ENCODE measurements around the gene NAGPA. TPM values are rescaled to one million over a fixed set of nuclear protein-coding genes. Genes with fewer than 3 reads are reported as not detected.

The NAGPA gene
- total RNA-seq, 1 experiment from 2014 or later: 12.5 TPM

DNA sequence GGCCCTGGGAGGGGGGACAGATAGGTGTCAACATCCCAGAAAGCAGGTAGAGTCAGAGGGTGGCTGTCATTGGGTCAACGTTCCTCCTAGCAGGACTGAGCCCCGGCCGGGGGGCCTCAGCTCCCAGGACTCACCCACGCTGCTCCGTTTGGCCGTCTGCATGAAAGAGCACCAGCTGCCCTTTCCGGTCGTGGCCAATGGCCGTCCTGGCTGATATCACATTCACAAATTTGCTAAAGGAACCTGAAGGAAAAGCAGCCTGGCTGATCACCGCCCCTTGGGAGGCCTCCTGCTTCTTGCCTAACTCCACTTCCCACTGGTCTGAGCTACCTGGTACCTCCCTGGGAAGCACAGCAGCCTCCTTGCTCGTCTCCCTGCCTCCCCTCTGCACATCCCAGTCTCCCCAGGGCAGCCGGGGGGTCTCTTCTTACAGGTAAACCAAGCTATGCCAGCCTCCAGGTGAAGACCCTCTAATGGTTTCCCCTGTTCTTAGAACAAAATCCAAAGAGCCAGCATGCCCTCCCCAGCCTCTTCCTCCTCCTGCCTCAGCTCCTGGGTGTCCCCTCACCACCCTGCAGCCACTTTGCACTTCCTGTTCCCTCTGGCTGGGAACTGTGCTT is 3.4 kb downstream of the NAGPA start:
- ATAC-seq (no peak), DNase-seq (ENCODE audit: low spot score) (no peak)
- Mint-ChIP-seq H3K36me3 (no peaks in the 10 kb centered on the region), H3K4me3 (no peak overlapping the region), H3K9me3 (no peaks in the 10 kb centered on the region), H3K4me1 (peaks cover 9% of the 10 kb centered on the region), H3K27ac (no peak overlapping the region), H3K27me3 (ENCODE audit: low read depth) (no peaks in the 10 kb centered on the region)
- POLR2A ChIA-PET: interaction anchor here (0.6 kb wide), 1 partner anchor 77 kb away, joined by 3 read pairs; no protein-coding TSS in a partner anchor
- TF ChIP-seq, protein P1, sequence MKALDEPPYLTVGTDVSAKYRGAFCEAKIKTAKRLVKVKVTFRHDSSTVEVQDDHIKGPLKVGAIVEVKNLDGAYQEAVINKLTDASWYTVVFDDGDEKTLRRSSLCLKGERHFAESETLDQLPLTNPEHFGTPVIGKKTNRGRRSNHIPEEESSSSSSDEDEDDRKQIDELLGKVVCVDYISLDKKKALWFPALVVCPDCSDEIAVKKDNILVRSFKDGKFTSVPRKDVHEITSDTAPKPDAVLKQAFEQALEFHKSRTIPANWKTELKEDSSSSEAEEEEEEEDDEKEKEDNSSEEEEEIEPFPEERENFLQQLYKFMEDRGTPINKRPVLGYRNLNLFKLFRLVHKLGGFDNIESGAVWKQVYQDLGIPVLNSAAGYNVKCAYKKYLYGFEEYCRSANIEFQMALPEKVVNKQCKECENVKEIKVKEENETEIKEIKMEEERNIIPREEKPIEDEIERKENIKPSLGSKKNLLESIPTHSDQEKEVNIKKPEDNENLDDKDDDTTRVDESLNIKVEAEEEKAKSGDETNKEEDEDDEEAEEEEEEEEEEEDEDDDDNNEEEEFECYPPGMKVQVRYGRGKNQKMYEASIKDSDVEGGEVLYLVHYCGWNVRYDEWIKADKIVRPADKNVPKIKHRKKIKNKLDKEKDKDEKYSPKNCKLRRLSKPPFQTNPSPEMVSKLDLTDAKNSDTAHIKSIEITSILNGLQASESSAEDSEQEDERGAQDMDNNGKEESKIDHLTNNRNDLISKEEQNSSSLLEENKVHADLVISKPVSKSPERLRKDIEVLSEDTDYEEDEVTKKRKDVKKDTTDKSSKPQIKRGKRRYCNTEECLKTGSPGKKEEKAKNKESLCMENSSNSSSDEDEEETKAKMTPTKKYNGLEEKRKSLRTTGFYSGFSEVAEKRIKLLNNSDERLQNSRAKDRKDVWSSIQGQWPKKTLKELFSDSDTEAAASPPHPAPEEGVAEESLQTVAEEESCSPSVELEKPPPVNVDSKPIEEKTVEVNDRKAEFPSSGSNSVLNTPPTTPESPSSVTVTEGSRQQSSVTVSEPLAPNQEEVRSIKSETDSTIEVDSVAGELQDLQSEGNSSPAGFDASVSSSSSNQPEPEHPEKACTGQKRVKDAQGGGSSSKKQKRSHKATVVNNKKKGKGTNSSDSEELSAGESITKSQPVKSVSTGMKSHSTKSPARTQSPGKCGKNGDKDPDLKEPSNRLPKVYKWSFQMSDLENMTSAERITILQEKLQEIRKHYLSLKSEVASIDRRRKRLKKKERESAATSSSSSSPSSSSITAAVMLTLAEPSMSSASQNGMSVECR (CRISPR knock-in tag; IDR thresholded peaks at IDR 0.05; ENCODE audit: borderline replicate concordance): no peak
- TF ChIP-seq, protein P2, sequence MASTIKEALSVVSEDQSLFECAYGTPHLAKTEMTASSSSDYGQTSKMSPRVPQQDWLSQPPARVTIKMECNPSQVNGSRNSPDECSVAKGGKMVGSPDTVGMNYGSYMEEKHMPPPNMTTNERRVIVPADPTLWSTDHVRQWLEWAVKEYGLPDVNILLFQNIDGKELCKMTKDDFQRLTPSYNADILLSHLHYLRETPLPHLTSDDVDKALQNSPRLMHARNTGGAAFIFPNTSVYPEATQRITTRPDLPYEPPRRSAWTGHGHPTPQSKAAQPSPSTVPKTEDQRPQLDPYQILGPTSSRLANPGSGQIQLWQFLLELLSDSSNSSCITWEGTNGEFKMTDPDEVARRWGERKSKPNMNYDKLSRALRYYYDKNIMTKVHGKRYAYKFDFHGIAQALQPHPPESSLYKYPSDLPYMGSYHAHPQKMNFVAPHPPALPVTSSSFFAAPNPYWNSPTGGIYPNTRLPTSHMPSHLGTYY (CRISPR knock-in tag; IDR thresholded peaks at IDR 0.05): no peak
- TF ChIP-seq, protein P3, sequence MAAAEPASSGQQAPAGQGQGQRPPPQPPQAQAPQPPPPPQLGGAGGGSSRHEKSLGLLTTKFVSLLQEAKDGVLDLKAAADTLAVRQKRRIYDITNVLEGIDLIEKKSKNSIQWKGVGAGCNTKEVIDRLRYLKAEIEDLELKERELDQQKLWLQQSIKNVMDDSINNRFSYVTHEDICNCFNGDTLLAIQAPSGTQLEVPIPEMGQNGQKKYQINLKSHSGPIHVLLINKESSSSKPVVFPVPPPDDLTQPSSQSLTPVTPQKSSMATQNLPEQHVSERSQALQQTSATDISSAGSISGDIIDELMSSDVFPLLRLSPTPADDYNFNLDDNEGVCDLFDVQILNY (CRISPR knock-in tag; IDR thresholded peaks at IDR 0.05): no peak
- no peak for TF ChIP-seq OVOL2 (CRISPR knock-in tag; IDR thresholded peaks at IDR 0.05; ENCODE audit: borderline replicate concordance)
- no peak for TF ChIP-seq NFATC4 (CRISPR knock-in tag; IDR thresholded peaks at IDR 0.05)
- no peak for TF ChIP-seq SMAD3 (CRISPR knock-in tag; IDR thresholded peaks at IDR 0.05; ENCODE audit: borderline replicate concordance)
- no peak for TF ChIP-seq GRHL2 (CRISPR knock-in tag; IDR thresholded peaks at IDR 0.05; ENCODE audit: insufficient replicate concordance, severe bottlenecking)
- TF ChIP-seq, protein P4, sequence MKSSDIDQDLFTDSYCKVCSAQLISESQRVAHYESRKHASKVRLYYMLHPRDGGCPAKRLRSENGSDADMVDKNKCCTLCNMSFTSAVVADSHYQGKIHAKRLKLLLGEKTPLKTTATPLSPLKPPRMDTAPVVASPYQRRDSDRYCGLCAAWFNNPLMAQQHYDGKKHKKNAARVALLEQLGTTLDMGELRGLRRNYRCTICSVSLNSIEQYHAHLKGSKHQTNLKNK (CRISPR knock-in tag; IDR thresholded peaks at IDR 0.05): no peak
- no peak for TF ChIP-seq ETV6 (CRISPR knock-in tag; IDR thresholded peaks at IDR 0.05)
- TF ChIP-seq TEAD4 (CRISPR knock-in tag; IDR thresholded peaks at IDR 0.05): no peak
- TF ChIP-seq TCF7 (CRISPR knock-in tag; IDR thresholded peaks at IDR 0.05; ENCODE audit: low read depth): no peak
- TF ChIP-seq, protein P5, sequence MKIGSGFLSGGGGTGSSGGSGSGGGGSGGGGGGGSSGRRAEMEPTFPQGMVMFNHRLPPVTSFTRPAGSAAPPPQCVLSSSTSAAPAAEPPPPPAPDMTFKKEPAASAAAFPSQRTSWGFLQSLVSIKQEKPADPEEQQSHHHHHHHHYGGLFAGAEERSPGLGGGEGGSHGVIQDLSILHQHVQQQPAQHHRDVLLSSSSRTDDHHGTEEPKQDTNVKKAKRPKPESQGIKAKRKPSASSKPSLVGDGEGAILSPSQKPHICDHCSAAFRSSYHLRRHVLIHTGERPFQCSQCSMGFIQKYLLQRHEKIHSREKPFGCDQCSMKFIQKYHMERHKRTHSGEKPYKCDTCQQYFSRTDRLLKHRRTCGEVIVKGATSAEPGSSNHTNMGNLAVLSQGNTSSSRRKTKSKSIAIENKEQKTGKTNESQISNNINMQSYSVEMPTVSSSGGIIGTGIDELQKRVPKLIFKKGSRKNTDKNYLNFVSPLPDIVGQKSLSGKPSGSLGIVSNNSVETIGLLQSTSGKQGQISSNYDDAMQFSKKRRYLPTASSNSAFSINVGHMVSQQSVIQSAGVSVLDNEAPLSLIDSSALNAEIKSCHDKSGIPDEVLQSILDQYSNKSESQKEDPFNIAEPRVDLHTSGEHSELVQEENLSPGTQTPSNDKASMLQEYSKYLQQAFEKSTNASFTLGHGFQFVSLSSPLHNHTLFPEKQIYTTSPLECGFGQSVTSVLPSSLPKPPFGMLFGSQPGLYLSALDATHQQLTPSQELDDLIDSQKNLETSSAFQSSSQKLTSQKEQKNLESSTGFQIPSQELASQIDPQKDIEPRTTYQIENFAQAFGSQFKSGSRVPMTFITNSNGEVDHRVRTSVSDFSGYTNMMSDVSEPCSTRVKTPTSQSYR (CRISPR knock-in tag; IDR thresholded peaks at IDR 0.05): no peak
- TF ChIP-seq NR1H2 (CRISPR knock-in tag; IDR thresholded peaks at IDR 0.05): no peak
- CTCF ChIA-PET: interaction anchor here (1.4 to 1.6 kb wide), 2 partner anchors 28 to 72 kb away, joined by 3 to 4 read pairs; partner anchors contain the start of gene SEC14L5

DNA sequence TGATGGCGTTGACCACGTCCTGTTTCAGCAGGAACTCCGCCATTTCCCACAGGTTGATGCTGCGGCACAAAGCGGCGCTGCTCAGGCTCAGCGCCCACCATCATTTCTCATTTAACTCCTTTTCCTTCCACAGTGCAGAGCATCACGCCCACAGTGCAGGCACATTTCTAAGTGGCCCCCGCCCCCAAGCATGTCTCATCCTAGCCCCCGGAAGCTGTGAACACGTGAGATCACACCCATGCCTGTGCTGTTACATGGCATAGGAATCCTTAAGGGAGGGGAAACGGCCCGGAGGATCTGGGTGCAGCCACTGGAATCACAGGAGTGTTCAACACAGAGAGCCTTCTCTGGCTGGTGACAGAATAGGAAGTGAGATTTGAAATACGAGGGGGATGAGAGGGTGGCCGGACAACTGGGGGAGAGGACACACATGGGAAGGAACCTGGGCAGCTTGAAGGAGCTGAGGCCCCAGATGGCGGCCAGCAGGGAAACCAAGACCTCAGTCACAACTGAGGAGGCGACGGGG is 4.7 kb downstream of the NAGPA start:
- no peaks in the 10 kb centered on the region for H3K9me3 Mint-ChIP-seq
- TF ChIP-seq OVOL2 (CRISPR knock-in tag; IDR thresholded peaks at IDR 0.05; ENCODE audit: borderline replicate concordance) (no peak), MXD4 (CRISPR knock-in tag; IDR thresholded peaks at IDR 0.05; ENCODE audit: borderline replicate concordance) (no peak), HMGA2 (CRISPR knock-in tag; IDR thresholded peaks at IDR 0.05) (no peak), TEAD1 (CRISPR knock-in tag; IDR thresholded peaks at IDR 0.05) (no peak)
- TF ChIP-seq, protein P6, sequence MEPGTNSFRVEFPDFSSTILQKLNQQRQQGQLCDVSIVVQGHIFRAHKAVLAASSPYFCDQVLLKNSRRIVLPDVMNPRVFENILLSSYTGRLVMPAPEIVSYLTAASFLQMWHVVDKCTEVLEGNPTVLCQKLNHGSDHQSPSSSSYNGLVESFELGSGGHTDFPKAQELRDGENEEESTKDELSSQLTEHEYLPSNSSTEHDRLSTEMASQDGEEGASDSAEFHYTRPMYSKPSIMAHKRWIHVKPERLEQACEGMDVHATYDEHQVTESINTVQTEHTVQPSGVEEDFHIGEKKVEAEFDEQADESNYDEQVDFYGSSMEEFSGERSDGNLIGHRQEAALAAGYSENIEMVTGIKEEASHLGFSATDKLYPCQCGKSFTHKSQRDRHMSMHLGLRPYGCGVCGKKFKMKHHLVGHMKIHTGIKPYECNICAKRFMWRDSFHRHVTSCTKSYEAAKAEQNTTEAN (CRISPR knock-in tag; IDR thresholded peaks at IDR 0.05): no peak
- TF ChIP-seq, protein P7, sequence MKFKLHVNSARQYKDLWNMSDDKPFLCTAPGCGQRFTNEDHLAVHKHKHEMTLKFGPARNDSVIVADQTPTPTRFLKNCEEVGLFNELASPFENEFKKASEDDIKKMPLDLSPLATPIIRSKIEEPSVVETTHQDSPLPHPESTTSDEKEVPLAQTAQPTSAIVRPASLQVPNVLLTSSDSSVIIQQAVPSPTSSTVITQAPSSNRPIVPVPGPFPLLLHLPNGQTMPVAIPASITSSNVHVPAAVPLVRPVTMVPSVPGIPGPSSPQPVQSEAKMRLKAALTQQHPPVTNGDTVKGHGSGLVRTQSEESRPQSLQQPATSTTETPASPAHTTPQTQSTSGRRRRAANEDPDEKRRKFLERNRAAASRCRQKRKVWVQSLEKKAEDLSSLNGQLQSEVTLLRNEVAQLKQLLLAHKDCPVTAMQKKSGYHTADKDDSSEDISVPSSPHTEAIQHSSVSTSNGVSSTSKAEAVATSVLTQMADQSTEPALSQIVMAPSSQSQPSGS (CRISPR knock-in tag; IDR thresholded peaks at IDR 0.05; ENCODE audit: borderline replicate concordance, low read depth): no peak
- no peaks in the 10 kb centered on the region for H3K27me3 Mint-ChIP-seq (ENCODE audit: low read depth)
- CTCF ChIA-PET: no interaction called here
- ATAC-seq (no peak), DNase-seq (ENCODE audit: low spot score) (no peak)
- POLR2A ChIA-PET: no interaction called here
- no peak overlapping the region for H3K4me3 Mint-ChIP-seq
- H3K27ac Mint-ChIP-seq: no peak overlapping the region
- peaks cover 5% of the 10 kb centered on the region for H3K4me1 Mint-ChIP-seq
- H3K36me3 Mint-ChIP-seq: no peaks in the 10 kb centered on the region

Data from WTC11 (cell line).